ENCODE data around the gene TOPBP1. TPM values are rescaled to one million over a fixed set of nuclear protein-coding genes. Genes with fewer than 3 reads are reported as not detected.

Gene TOPBP1
- total RNA-seq, 1 experiment from 2014 or later = 51.5 TPM

DNA sequence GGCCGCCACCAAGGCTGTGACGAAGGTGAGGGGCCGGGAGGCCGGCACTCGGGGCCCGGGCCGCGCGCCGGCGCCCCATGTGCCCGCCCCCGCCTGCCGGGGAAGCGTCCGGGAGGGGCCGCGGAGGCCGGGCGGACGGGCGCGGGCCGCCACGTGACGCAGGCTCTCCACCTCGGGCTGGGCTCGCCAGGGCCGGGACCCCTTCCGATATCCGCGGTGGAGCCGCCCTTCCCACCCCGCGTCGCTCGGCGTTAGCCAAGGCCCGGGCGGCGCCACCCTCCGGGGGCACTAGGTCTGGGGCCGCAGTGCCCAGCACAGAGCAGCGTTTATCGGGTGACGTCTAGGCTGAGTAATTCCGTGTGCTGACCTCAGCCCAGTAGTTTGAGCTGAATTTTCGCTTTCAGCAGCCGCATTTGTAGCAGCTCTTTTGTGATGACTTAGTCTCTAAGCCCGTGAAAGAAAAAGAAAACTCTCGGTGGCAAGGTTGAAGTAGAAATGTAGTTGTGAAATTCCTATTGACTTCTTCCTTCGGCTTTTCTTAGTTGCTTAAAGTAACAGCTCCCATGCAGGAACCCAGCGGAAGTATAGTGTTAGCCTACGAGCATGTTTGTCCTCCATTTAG, 87.4 kb downstream of the TOPBP1 start:
- no peaks in the 10 kb centered on the region for H3K4me1 ChIP-seq (ENCODE audit: insufficient read depth, low read length)
- H2BK15ac ChIP-seq (ENCODE audit: low read depth, low read length) = no peak overlapping the region
- no CpG with 5 or more reads among the region's 54 CpGs for WGBS (ENCODE audit: extremely low coverage, insufficient read length, low lambda C conversion rate)
- H3K9me3 ChIP-seq (ENCODE audit: control insufficient read depth, low read depth, low read length) = no peaks in the 10 kb centered on the region
- no peaks in the 10 kb centered on the region for H3K27me3 ChIP-seq (ENCODE audit: insufficient read depth, low read length)
- peak overlapping the region; percentile 96 for H3K4me2 ChIP-seq (ENCODE audit: insufficient read depth, insufficient read length, low read length)
- Mint-ChIP-seq H3K36me3 (ENCODE audit: insufficient read depth in 1 of 3, low read depth in 3 of 3) (peaks cover 30 to 48% (median 44%) of the 10 kb centered on the region in 3 experiments; a peak in 6 of 7 replicates), H3K4me3 (peak overlapping the region; percentile 90 to 97), H3K27ac (peak overlapping the region; percentile 66 to 96 (median 87); a peak in 6 of 7 replicates), H3K27me3 (ENCODE audit: low read depth) (no peaks in the 10 kb centered on the region), H3K9me3 (no peaks in the 10 kb centered on the region), H3K4me1 (peaks cover 34 to 36% of the 10 kb centered on the region in 2 experiments)
- no peaks in the 10 kb centered on the region for H3K23me2 ChIP-seq (ENCODE audit: insufficient read length, low read depth, low read length, poor library complexity, severe bottlenecking)
- H3T11ph ChIP-seq (ENCODE audit: low read length) = no peak overlapping the region
- no peak overlapping the region for H2BK120ac ChIP-seq (ENCODE audit: low read depth, low read length, poor library complexity, severe bottlenecking)
- peak overlapping the region; percentile 94 for H3K9ac ChIP-seq (ENCODE audit: extremely low read depth, insufficient read length, low read length)
- no peak overlapping the region for H3K27ac ChIP-seq (ENCODE audit: insufficient read length, low read depth, low read length)
- H3K14ac ChIP-seq (ENCODE audit: insufficient read depth, low read length) = peak overlapping the region; percentile 16; the same call in 1 of the 2 replicates
- no peak overlapping the region for H3K4ac ChIP-seq (ENCODE audit: low read depth, low read length)
- no peak overlapping the region for H2BK20ac ChIP-seq (ENCODE audit: low read depth, low read length, poor library complexity, severe bottlenecking)
- peaks cover 4% of the 10 kb centered on the region for H4K20me1 ChIP-seq (ENCODE audit: control insufficient read depth, insufficient read depth, insufficient read length)
- H3K18ac ChIP-seq (ENCODE audit: insufficient read length, low read depth, low read length) = no peak overlapping the region
- TF ChIP-seq, protein P1, sequence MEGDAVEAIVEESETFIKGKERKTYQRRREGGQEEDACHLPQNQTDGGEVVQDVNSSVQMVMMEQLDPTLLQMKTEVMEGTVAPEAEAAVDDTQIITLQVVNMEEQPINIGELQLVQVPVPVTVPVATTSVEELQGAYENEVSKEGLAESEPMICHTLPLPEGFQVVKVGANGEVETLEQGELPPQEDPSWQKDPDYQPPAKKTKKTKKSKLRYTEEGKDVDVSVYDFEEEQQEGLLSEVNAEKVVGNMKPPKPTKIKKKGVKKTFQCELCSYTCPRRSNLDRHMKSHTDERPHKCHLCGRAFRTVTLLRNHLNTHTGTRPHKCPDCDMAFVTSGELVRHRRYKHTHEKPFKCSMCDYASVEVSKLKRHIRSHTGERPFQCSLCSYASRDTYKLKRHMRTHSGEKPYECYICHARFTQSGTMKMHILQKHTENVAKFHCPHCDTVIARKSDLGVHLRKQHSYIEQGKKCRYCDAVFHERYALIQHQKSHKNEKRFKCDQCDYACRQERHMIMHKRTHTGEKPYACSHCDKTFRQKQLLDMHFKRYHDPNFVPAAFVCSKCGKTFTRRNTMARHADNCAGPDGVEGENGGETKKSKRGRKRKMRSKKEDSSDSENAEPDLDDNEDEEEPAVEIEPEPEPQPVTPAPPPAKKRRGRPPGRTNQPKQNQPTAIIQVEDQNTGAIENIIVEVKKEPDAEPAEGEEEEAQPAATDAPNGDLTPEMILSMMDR (conservative IDR thresholded peaks at IDR 0.05) = no peak; the same call in 2 of the 3 replicates
- H3K79me2 ChIP-seq (ENCODE audit: insufficient read depth, low read length) = peaks cover 31% of the 10 kb centered on the region
- no peak overlapping the region for H2AK5ac ChIP-seq (ENCODE audit: insufficient read length, low read length)
- peak; percentile 50 for DNase-seq
- H2BK12ac ChIP-seq (ENCODE audit: insufficient read length, low read depth, low read length) = no peak overlapping the region
- no peak overlapping the region for H3K23ac ChIP-seq (ENCODE audit: insufficient read length, low read depth, low read length)
- H4K5ac ChIP-seq (ENCODE audit: insufficient read length, low read depth, low read length) = no peak overlapping the region
- no peak overlapping the region for H4K8ac ChIP-seq (replicated peaks; ENCODE audit: insufficient read length, low read depth, low read length)
- no peak overlapping the region for H2BK5ac ChIP-seq (ENCODE audit: insufficient read length, low read length)
- no peak overlapping the region for H3K56ac ChIP-seq (ENCODE audit: insufficient read length, low read depth, low read length)
- no peak overlapping the region for H2AFZ ChIP-seq (ENCODE audit: low read length)
- peaks cover 2% of the 10 kb centered on the region for H3K79me1 ChIP-seq (ENCODE audit: insufficient read depth, low read depth, low read length, poor library complexity, severe bottlenecking)
- no peak overlapping the region for H4K91ac ChIP-seq (ENCODE audit: insufficient read length, low read depth, low read length)

All from H9 (cell line).